ENCODE results near the gene KRTAP25-1. TPM values are rescaled to one million over a fixed set of nuclear protein-coding genes. Genes with fewer than 3 reads are reported as not detected.

KRTAP25-1 gene
- polyA plus RNA-seq, 10 donors, result not detected

DNA sequence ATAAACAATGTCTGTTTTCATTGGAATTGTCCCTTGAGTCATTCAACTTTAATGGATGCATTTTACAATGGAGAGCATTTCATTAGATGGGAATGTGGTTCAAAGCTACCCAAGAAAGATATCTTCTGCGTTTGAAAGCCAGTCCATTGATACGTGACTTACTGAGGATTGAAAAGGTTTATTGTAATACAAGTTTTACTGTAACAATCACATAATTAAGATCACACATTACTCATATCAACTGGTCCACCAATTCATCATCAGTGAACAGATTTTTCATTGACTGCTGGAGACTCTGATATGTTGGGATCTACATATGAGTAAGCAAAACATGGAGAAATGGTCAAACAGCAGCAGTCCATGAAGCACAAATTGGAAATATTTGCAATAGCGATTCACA is 39.4 kb downstream of the KRTAP25-1 start:
- no peak for DNase-seq

DNA sequence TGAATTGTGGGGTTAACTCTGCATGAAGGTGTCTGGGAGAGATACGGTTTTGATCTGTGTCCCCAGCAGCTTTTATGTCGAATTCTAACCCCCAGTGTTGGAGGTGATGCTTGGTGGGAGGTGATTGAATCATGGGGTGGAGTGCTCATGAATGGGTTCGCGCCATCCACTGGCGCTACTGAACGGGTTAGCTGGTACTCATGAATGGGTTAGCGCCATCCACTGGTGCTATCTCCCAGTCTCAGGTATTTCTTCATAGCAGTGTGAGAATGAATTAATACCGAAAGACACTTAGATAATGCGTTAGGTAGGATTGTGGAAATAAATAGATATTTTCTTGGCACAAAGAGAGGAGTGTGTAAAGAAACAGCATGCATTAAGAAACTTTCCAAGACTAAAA is 40.5 kb downstream of the KRTAP25-1 start:
- DNase-seq, result no peak

DNA sequence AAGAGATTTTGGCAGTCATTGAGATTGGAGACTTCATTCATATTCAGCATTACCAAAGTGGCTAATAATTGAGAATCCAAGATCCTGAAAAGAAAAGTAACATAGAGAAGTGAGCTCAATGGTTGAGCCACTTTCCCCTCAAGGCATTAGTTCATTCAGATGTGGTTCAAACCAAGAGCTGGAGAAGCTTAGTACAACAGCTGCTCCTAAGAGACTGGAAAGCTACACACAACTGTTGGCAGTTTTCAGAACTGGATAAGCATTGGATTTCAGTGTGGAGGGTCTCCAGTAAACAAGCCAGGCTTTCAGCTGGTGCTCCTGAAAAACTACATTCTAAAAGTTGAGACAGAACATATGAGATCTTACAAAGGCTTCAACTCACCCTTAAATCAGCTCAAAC is 44.3 kb downstream of the KRTAP25-1 start:
- DNase-seq, result no peak

DNA sequence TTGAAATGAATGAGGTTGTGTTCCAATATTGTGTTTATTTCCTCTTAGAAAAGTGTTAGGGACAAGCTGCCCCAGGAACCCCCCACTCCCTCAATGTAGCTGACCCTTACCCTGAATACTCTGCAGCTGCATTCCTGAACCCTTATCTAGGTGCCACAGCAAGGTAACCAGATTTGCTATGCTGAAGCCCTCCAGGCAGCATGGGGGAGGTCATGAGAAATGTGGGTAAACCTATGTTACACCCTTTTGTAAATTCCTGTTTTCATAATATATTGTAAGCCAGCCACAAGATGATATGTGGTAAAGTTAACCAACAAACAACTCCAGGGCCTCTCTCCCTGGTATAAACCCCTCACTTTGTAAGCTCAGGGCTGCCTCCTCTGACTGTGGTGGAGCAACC is 45.6 kb downstream of the KRTAP25-1 start:
- no peak for DNase-seq

DNA sequence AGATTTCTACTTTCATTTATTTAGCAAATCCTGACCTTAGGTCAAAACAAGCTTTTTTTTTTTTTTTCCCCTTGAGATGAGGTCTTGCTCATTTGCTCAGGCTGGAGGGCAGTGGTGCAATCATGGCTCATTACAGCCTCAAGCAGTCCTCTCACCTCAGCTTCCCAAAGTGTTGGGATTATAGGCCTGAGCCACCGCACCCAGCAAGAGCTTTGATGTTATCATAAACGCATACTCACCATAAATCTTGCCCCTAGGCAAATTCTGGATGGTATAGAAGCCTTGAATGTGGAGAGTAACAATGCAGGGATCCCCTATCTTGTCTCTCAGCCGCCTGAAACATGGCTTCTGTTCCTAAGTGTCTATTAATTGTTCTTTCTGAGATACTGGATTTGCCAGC is 48.7 kb downstream of the KRTAP25-1 start:
- no peak for DNase-seq

Other genes with a start within 250 kb of the KRTAP25-1 start
- not detected for gene CLDN17, start 122.7 kb downstream of the KRTAP25-1 start, polyA plus RNA-seq (ENCODE audit: insufficient read length in 10 of 10)
- gene CLDN8, start 73.4 kb downstream of the KRTAP25-1 start, polyA plus RNA-seq (ENCODE audit: insufficient read length in 10 of 10), result 1 to 10 TPM in 2 of 10 donors, not detected in 8; 3.2 to 6.4 TPM
- not detected for gene KRTAP24-1, start 6.6 kb downstream of the KRTAP25-1 start, polyA plus RNA-seq (ENCODE audit: insufficient read length in 10 of 10)
- not detected for gene KRTAP26-1, start 30.8 kb upstream of the KRTAP25-1 start, polyA plus RNA-seq (ENCODE audit: insufficient read length in 10 of 10)
- gene KRTAP27-1, start 48.2 kb upstream of the KRTAP25-1 start, polyA plus RNA-seq (ENCODE audit: insufficient read length in 10 of 10), result not detected
- not detected for gene KRTAP23-1, start 59.1 kb upstream of the KRTAP25-1 start, polyA plus RNA-seq (ENCODE audit: insufficient read length in 10 of 10)
- gene KRTAP13-2, start 82.8 kb upstream of the KRTAP25-1 start, polyA plus RNA-seq (ENCODE audit: insufficient read length in 10 of 10), result not detected
- not detected for gene KRTAP13-1, start 106.5 kb upstream of the KRTAP25-1 start, polyA plus RNA-seq (ENCODE audit: insufficient read length in 10 of 10)
- gene KRTAP13-3, start 136.4 kb upstream of the KRTAP25-1 start, polyA plus RNA-seq (ENCODE audit: insufficient read length in 10 of 10), result not detected
- gene KRTAP13-4, start 140.7 kb upstream of the KRTAP25-1 start, polyA plus RNA-seq (ENCODE audit: insufficient read length in 10 of 10), result not detected
- gene KRTAP15-1, start 150.8 kb upstream of the KRTAP25-1 start, polyA plus RNA-seq (ENCODE audit: insufficient read length in 10 of 10), result not detected
- not detected for gene KRTAP19-1, start 190.9 kb upstream of the KRTAP25-1 start, polyA plus RNA-seq (ENCODE audit: insufficient read length in 10 of 10)
- gene KRTAP19-2, start 197.9 kb upstream of the KRTAP25-1 start, polyA plus RNA-seq (ENCODE audit: insufficient read length in 10 of 10), result not detected
- gene KRTAP19-3, start 202.5 kb upstream of the KRTAP25-1 start, polyA plus RNA-seq (ENCODE audit: insufficient read length in 10 of 10), result not detected
- not detected for gene KRTAP19-4, start 207.7 kb upstream of the KRTAP25-1 start, polyA plus RNA-seq (ENCODE audit: insufficient read length in 10 of 10)
- gene KRTAP19-5, start 212.6 kb upstream of the KRTAP25-1 start, polyA plus RNA-seq (ENCODE audit: insufficient read length in 10 of 10), result not detected

Data from muscle of back (tissue), 11 donors.